ENCODE data around the gene NLRP10.

NLRP10 gene

GRCh38 chr11:7971846-7972245, 6.6 kb upstream of the NLRP10 start:
- DNase-seq: no peak

- DNase-seq: no peak
Measured at GRCh38 chr11:7969756-7970646, 4.8 kb upstream of the NLRP10 start.

GRCh38 chr11:7968686-7969085, 3.4 kb upstream of the NLRP10 start:
- no peak for DNase-seq

- DNase-seq: no peak
Measured at GRCh38 chr11:7967826-7968225, 2.6 kb upstream of the NLRP10 start.

- no peak for DNase-seq
Measured at GRCh38 chr11:7967097-7967496, 1.9 kb upstream of the NLRP10 start.

- no peak for DNase-seq
Measured at GRCh38 chr11:7964873-7965272, 374 bp downstream of the NLRP10 start.

- DNase-seq: no peak
Measured at GRCh38 chr11:7964261-7964660, 986 bp downstream of the NLRP10 start.

GRCh38 chr11:7955191-7955590, 10.1 kb downstream of the NLRP10 start:
- no peak for DNase-seq

- no peak for DNase-seq
Measured at GRCh38 chr11:7949934-7950333, 15.3 kb downstream of the NLRP10 start.

GRCh38 chr11:7944123-7944522, 21.1 kb downstream of the NLRP10 start:
- no peak for DNase-seq

- DNase-seq: no peak
Measured at GRCh38 chr11:7941608-7942007, 23.6 kb downstream of the NLRP10 start, which contains the start of gene OR10A3. OR10A3 (minus strand) TSS chr11:7941708; CDS start chr11:7939520, 2,188 bp downstream.

GRCh38 chr11:7941146-7941545, 24.1 kb downstream of the NLRP10 start:
- no peak for DNase-seq

- DNase-seq: no peak
Measured at GRCh38 chr11:7936615-7937014, 28.6 kb downstream of the NLRP10 start.

- DNase-seq: no peak
Measured at GRCh38 chr11:7931168-7931567, 34.1 kb downstream of the NLRP10 start, which contains the start of gene OR10A6. OR10A6 (minus strand) TSS chr11:7931268; CDS start chr11:7928662, 2,606 bp downstream.

GRCh38 chr11:7927635-7928034, 37.6 kb downstream of the NLRP10 start:
- DNase-seq: no peak

GRCh38 chr11:7924536-7924935, 40.7 kb downstream of the NLRP10 start:
- DNase-seq: no peak

GRCh38 chr11:7918141-7918540, 47.1 kb downstream of the NLRP10 start:
- DNase-seq: no peak
